Fibroblast of lung (primary cell): Measurements from ENCODE around the gene ZSWIM6.

Experiments used
- CTCF ChIP-seq, 2 donors: IDR thresholded peaks in 1 of 2; conservative IDR thresholded peaks in 1 of 2; 1 replicate in 1 of 2; 2 replicates in 1 of 2; pipeline ENCODE4 v1.5.1; 2011 to 2012; ENCODE audit warnings: low read length in 2 of 2, control low read depth in 1 of 2, inconsistent platforms in 1 of 2, low read depth in 1 of 2, mild to moderate bottlenecking in 1 of 2
- EZH2 ChIP-seq: IDR thresholded peaks from 2 replicates; pipeline ENCODE4 v1.5.1; 2012; ENCODE audit warnings: low read length, control low read depth, mild to moderate bottlenecking; ENCODE audit errors: missing control alignments

GRCh38 chr5:61407706-61408270, 75.7 kb downstream of the ZSWIM6 start:
- TF ChIP-seq CTCF (conservative IDR thresholded peaks at IDR 0.05 in 1 of 2, IDR thresholded peaks at IDR 0.05 in 1 of 2; ENCODE audit: low read depth in 1 of 2, low read length in 2 of 2), result no peak
- no peak for TF ChIP-seq EZH2
